Mesenchymal stem cell (in vitro differentiated cells and primary cell): Measurements from ENCODE around the gene PLCD4. TPM values are rescaled to one million over a fixed set of nuclear protein-coding genes. Genes with fewer than 3 reads are reported as not detected.

ENCODE experiments used
- DNase-seq: peaks from one replicate; pipeline ENCODE4 v3.0.0-alpha.2; 2013
- H2AFZ ChIP-seq: one replicate; pipeline ENCODE4 v1.6.1; 2013; ENCODE audit warnings: low read depth, mild to moderate bottlenecking, control low read depth, inconsistent platforms, low read length, moderate library complexity
- H2AK5ac ChIP-seq: 2 replicates; pipeline ENCODE4 v1.6.1; 2013; ENCODE audit warnings: low read length, moderate library complexity, mild to moderate bottlenecking, inconsistent platforms; ENCODE audit not compliant: severe bottlenecking
- H2BK120ac ChIP-seq: one replicate; pipeline ENCODE4 v1.6.1; 2013; ENCODE audit warnings: low read depth, mild to moderate bottlenecking, inconsistent platforms, low read length, moderate library complexity
- H2BK12ac ChIP-seq, 2 experiments: one replicate each; pipeline ENCODE4 v1.6.1; 2013; ENCODE audit warnings: inconsistent platforms in 2 of 2, low read length in 2 of 2, mild to moderate bottlenecking in 2 of 2, moderate library complexity in 2 of 2, control low read depth in 1 of 2
- H2BK15ac ChIP-seq: one replicate; pipeline ENCODE4 v1.6.1; 2013; ENCODE audit warnings: mild to moderate bottlenecking, low read depth, inconsistent platforms; ENCODE audit not compliant: poor library complexity, severe bottlenecking
- H2BK5ac ChIP-seq: 2 replicates; pipeline ENCODE4 v1.6.1; 2013; ENCODE audit warnings: low read depth, mild to moderate bottlenecking, low read length, control low read depth, inconsistent platforms; ENCODE audit not compliant: poor library complexity, severe bottlenecking
- H3K14ac ChIP-seq, 2 experiments: one replicate each; pipeline ENCODE4 v1.6.1; 2013; ENCODE audit warnings: inconsistent platforms in 2 of 2, low read length in 2 of 2, control low read depth in 1 of 2, mild to moderate bottlenecking in 1 of 2, moderate library complexity in 1 of 2
- H3K18ac ChIP-seq, 2 experiments: one replicate each; pipeline ENCODE4 v1.6.1; 2013; ENCODE audit warnings: inconsistent platforms in 2 of 2, low read length in 2 of 2, control low read depth in 1 of 2, low read depth in 1 of 2, mild to moderate bottlenecking in 1 of 2
- H3K23ac ChIP-seq, 2 experiments: one replicate each; pipeline ENCODE4 v1.6.1; 2013; ENCODE audit warnings: inconsistent platforms in 2 of 2, low read length in 2 of 2, mild to moderate bottlenecking in 2 of 2, moderate library complexity in 2 of 2, control low read depth in 1 of 2
- H3K27ac ChIP-seq: 2 replicates; pipeline ENCODE4 v1.5.1; 2013; ENCODE audit warnings: mild to moderate bottlenecking, moderate library complexity, low read length, control low read depth, inconsistent platforms; ENCODE audit not compliant: poor library complexity, severe bottlenecking
- H3K27me3 ChIP-seq, 2 experiments: 2 replicates each; pipeline versions ENCODE4 v1.6.1 to v1.7.0; 2013; ENCODE audit warnings: low read length in 2 of 2, mild to moderate bottlenecking in 2 of 2, moderate library complexity in 2 of 2, control low read depth in 1 of 2, inconsistent platforms in 1 of 2; ENCODE audit not compliant: control insufficient read depth in 1 of 2, insufficient read depth in 1 of 2
- H3K36me3 ChIP-seq, 2 experiments: 2 replicates each; pipeline versions ENCODE4 v1.6.1 to v1.7.0; 2013; ENCODE audit warnings: low read length in 2 of 2, control low read depth in 1 of 2, inconsistent platforms in 1 of 2, low read depth in 1 of 2, mild to moderate bottlenecking in 1 of 2; ENCODE audit not compliant: insufficient read depth in 2 of 2, control insufficient read depth in 1 of 2
- H3K4ac ChIP-seq, 2 experiments: one replicate each; pipeline ENCODE4 v1.6.1; 2013; ENCODE audit warnings: inconsistent platforms in 2 of 2, low read length in 2 of 2, mild to moderate bottlenecking in 2 of 2, moderate library complexity in 2 of 2, control low read depth in 1 of 2, low read depth in 1 of 2
- H3K4me1 ChIP-seq: 2 replicates; pipeline ENCODE4 v1.6.1; 2013; ENCODE audit warnings: low read depth, low read length, control low read depth; ENCODE audit not compliant: control insufficient read depth, insufficient read depth
- H3K4me2 ChIP-seq: 2 replicates; pipeline ENCODE4 v1.6.1; 2013; ENCODE audit warnings: low read length, mild to moderate bottlenecking, inconsistent platforms; ENCODE audit not compliant: poor library complexity, severe bottlenecking
- H3K4me3 ChIP-seq, 2 experiments: 2 replicates each; pipeline versions ENCODE4 v1.5.1 to v1.7.0; 2013; ENCODE audit warnings: low read length in 2 of 2, mild to moderate bottlenecking in 2 of 2, control low read depth in 1 of 2, low read depth in 1 of 2; ENCODE audit not compliant: insufficient read depth in 1 of 2
- H3K79me1 ChIP-seq: replicated peaks from 2 replicates; pipeline ENCODE4 v1.6.1; 2013; ENCODE audit warnings: mild to moderate bottlenecking, control low read depth, low read length, inconsistent platforms; ENCODE audit not compliant: poor library complexity, severe bottlenecking
- H3K9ac ChIP-seq: 2 replicates; pipeline ENCODE4 v1.7.0; 2013; ENCODE audit warnings: mild to moderate bottlenecking, low read length, moderate library complexity
- H3K9me3 ChIP-seq: 2 replicates; pipeline ENCODE4 v1.7.0; 2013; ENCODE audit warnings: mild to moderate bottlenecking, low read length; ENCODE audit not compliant: control insufficient read depth
- H4K8ac ChIP-seq: one replicate; pipeline ENCODE4 v1.6.1; 2013; ENCODE audit warnings: inconsistent platforms, mild to moderate bottlenecking, low read length, moderate library complexity
- H4K91ac ChIP-seq: one replicate; pipeline ENCODE4 v1.6.1; 2013; ENCODE audit warnings: mild to moderate bottlenecking, low read length, inconsistent platforms
- WGBS: methylation state at CpG from one replicate; pipeline ENCODE4 v1.1.7; 2013; ENCODE audit warnings: mixed read lengths; 5-methylcytosine and 5-hydroxymethylcytosine counted together
- small RNA-seq: library from polyadenylated mRNA; stranded (forward); fragments of <200 nt; extraction: miRNeasy Mini kit (QIAGEN cat#:217004); gene quantifications from one replicate; pipeline ENCODE3, GENCODE V24; 2013; ENCODE audit warnings: low read depth

The PLCD4 gene

DNA sequence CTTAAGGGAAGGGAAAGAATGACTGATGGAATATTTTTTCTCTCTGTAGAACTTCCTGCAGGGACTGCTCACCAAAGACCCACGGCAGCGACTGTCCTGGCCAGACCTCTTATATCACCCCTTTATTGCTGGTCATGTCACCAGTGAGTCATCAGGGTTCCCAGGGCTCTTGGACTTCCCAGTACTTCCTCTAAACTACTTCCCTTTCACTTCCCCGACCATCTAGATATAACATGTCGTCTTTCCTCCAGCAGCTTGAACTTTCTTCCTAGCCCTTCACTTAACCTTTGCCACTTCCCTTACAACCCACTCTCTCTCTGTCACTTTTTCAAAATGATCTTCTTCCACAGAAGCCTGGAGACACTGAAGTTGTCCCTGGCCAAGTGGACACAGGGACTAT lies 71.4 kb downstream of the PLCD4 start:
- peak; percentile 53 for DNase-seq
- no peak overlapping the region for H3K4me2 ChIP-seq
- H2BK120ac ChIP-seq: no peak overlapping the region
- no peak overlapping the region for H4K91ac ChIP-seq
- peak overlapping the region; percentile 38 for H3K9ac ChIP-seq
- H3K4me3 ChIP-seq: no peak overlapping the region
- no peak overlapping the region for H2AFZ ChIP-seq
- H2AK5ac ChIP-seq: no peak overlapping the region
- no peaks in the 10 kb centered on the region for H3K4me1 ChIP-seq
- no peaks in the 10 kb centered on the region for H3K27me3 ChIP-seq
- H3K27ac ChIP-seq: no peak overlapping the region
- H3K9me3 ChIP-seq: no peaks in the 10 kb centered on the region
- no peak overlapping the region for H3K4ac ChIP-seq
- no peak overlapping the region for H2BK15ac ChIP-seq
- no peak overlapping the region for H3K14ac ChIP-seq
- no peak overlapping the region for H2BK5ac ChIP-seq
- H3K23ac ChIP-seq: no peak overlapping the region
- peaks cover 37 to 78% of the 10 kb centered on the region in 2 experiments for H3K36me3 ChIP-seq
- H3K79me1 ChIP-seq: no peaks in the 10 kb centered on the region
- 37% methylated on average over 4 of the region's 4 CpGs for WGBS
- no peak overlapping the region for H2BK12ac ChIP-seq
- H3K18ac ChIP-seq: no peak overlapping the region
- H4K8ac ChIP-seq: no peak overlapping the region

DNA sequence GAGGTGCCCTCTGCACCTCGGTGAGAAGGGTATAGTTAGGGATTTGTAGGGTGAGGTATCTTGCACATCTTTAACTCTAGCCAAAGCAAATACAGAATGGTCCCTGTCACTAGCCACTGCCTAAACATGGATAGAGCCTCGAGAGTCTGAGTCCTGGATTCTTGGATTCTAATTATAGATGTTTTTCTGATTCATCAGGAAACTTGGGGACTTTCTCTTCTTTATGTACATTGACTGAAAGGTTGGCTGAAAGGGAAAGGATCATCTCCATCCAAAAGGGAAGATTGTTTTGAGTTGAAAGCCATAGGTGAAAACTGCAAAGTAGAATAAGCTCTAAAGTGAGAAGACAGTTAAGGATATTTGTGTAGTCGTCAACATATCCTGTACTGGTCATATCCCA lies 72.4 kb downstream of the PLCD4 start:
- Histone ChIP-seq H4K8ac (no peak overlapping the region), H2BK5ac (no peak overlapping the region), H3K9ac (no peak overlapping the region), H2BK12ac (no peak overlapping the region), H3K27me3 (no peaks in the 10 kb centered on the region), H3K18ac (no peak overlapping the region), H3K9me3 (no peaks in the 10 kb centered on the region), H3K4ac (no peak overlapping the region), H3K27ac (no peak overlapping the region), H4K91ac (no peak overlapping the region), H2BK120ac (no peak overlapping the region), H2BK15ac (no peak overlapping the region), H3K36me3 (peaks cover 41 to 76% of the 10 kb centered on the region in 2 experiments), H2AK5ac (no peak overlapping the region), H3K4me1 (no peaks in the 10 kb centered on the region), H3K14ac (no peak overlapping the region), H3K79me1 (peaks cover 1% of the 10 kb centered on the region), H3K4me2 (no peak overlapping the region), H3K4me3 (no peak overlapping the region), H3K23ac (no peak overlapping the region), H2AFZ (no peak overlapping the region)
- WGBS: 95% methylated on average over 3 of the region's 3 CpGs
- DNase-seq: no peak

Small RNA genes within 50 kb of the gene (small RNA-seq; reads per million reads assigned to genes)
- not detected for gene RNU6-136P
